ENCODE results near the gene RERE.

Gene RERE

DNA sequence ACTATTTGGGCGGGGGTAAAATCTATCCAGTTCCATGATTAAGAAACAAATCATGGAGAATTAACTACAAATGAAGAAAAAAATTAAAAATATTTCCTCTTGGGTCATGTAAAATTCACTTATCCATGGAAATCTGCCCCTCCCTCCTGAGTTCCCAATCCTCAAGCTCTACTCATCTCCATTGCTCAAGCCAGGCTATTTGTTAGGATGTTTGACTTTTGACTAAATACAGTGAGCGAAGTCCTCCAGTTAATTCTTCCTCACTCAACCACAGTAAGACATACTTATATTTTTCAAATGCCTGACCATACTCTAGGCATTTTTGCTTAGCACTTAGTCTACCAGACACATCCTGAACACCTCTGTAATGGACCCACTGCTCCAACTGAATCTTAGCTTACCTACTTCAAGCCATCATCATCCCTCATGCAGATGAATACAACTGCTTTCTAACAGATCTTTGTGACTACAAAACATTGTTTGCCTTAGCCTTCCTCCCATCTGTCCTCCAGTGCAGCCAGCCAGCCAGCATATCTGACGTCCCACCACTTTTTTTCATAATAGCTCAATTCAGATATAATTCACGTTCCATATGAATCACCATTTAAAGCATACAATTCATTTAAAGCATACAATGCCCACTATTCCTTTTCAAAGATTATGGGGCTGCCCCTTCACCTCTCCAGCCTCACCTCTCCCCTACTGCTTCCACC is 154.2 kb downstream of the RERE start:
- no peak for DNase-seq

DNA sequence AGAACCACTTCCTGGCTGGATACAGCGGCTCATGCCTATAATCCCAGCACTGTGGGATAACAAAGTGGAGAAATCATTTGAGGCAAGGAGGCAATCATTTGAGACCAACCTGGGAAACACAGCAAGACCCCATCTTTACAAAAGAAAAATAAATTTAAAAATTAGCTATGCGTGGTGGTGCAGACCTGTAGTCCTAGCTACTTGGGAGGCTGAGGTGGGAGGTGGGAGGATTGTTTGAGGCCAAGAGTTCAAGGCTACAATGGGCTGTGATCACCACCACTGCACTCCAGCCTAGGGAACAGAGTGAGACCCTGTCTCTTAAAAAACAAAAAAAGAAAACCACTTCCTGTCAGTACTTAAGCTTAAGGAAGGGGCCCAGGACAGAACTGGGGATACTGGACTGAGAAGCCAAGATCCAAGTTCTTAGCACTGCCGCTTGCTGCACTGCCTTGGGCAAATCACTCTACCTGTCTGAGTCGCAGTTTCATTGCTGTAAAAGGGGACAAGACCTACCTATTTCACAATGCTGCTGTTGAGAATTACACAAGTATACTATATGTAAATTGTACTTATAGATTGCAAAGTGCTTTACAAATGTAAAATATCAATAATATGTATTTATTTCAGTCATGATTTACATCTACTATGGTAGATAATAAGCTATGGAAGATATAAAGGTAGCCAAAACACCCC is 154.9 kb downstream of the RERE start:
- DNase-seq, result no peak

DNA sequence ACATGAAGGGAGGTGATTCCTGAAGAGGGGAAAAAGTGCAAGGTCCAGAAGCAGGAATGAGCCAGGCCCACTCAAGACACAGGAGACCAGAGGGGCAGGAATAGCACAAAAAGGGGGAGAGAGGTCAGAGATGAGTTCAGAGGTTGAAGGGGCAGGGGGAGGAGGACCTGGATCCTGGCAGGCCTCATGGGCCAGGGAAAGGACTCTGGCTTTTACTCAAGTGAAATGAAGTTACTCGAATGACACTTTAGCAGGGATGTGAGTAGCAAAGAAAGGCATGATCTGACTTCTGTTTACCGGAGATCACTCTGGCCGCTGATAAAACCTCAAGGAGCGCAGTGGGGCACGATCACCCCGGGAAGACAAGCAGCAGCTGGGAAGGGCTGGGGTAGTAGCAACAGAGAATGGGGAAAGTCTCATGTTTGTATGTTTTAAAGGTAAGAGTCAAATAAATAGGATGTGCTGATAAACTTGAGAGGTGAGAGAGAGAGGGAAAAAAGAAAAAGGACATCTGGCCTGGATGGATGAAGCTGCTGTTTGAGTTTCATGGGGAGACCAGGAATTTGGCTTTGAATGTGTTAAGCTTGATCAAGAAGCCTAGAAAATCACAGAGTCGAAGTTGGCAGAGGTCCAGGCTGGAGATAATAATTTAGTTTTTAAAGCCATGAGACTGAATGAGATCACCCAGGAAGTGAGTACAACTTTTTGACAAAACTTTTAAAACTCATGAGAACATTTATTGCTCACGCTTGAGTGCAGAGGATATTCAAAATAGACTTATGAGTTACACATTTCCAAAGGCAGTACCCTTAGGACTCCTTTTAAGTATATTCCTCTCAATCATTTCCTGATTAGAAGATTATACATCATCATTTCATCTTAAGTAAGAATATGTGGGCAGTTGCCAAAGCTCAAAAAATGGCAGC is 156.0 kb downstream of the RERE start:
- DNase-seq, result no peak

DNA sequence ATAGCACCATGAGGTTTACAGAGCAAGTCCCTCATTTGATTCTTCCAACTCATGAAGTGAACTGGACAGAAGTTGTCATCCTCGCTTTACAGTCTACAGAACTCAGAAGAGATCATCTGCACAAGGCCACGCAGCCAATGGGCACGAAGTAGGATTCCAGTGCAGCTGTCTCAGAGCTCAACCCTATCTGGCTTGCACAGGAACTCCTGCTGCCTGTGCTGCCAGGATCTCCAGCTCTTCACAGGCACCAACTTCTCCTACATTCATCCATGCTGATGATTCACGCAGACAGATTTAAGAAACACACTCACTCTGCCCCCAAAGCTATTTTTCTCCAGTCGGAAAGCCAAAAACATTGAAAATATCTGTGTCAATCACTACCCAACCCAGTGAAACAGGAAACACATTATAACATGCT is 157.0 kb downstream of the RERE start:
- no peak for DNase-seq

DNA sequence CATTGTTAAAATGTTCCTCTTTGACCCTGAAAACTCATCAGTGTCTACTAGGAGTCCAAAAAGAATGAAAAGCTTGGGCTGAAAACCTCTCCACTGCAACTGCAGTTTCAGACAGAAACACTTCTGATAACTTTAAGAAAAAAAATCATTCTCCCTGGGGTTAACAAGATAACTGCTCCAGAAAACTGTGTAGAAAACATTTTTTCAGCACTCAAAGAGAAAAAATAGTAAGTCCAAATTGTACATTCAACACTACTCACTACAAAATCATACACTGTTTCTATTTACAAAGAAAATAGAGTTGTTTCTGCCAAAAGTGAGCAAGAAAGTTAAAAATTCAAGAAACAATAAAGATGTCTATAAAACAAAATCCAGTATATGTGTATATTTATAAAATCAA is 157.8 kb downstream of the RERE start:
- no peak for DNase-seq

DNA sequence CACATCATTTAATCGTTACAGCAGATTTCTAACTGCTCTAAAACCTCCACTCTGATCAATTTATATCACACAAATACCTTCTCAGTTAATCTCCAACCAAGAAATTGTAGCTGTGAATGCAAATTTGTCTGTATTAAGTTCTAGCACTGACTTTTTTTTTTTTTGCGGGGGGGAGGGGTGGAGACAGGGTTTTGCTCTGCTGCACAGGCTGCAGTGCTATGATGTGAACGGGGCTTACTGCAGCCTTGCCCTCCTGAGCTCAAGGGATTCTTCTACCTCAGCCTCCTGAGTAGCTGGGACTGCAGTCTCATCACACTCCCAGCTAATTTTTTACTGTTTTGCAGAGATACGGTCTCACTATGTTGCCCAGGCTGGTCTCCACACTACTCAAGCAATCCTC is 163.6 kb downstream of the RERE start:
- DNase-seq, result no peak

DNA sequence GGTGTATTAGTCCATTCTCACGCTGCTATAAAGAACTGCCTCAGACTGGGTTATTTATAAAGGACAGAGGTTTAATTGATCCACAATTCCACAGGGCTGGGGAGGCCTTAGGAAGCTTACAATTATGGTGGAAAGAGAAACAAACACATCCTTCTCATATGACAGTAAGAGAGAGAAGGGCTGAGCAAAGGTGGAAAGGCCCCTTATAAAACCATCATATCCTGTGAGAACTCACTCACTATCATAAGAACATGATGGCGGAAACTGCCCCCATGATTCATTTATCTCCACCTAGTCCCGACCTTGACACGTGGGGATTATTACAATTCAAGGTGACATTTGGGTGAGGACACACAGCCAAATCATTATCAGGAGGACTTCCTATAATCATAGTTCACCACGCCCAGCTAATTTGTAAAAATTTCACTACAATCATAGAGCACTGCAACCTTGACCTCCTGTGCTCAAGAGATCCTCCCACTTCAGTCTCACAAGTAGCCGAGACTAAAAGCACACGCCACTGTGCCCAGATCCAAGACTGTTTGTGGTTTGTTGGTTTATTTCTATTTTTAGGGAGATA is 164.9 kb downstream of the RERE start:
- DNase-seq, result no peak

DNA sequence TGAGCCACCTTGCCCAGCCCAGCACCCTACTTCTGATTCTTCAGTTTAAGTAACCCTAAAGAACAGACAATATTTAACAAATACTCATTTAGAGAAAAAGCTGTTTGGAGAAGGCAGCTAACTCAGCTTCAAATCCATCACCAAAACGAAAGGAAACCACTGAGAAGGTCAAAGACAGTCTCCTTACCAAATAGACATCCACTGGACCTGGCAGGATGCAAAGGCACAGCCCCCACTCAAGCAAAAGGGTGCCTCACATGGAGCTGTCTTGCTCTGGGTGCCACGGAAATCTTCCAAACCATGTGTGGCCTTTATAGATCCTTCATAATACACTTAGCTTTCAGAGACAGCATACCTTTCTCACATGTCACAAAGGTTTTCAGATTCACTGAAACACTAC is 165.5 kb downstream of the RERE start:
- DNase-seq, result no peak

DNA sequence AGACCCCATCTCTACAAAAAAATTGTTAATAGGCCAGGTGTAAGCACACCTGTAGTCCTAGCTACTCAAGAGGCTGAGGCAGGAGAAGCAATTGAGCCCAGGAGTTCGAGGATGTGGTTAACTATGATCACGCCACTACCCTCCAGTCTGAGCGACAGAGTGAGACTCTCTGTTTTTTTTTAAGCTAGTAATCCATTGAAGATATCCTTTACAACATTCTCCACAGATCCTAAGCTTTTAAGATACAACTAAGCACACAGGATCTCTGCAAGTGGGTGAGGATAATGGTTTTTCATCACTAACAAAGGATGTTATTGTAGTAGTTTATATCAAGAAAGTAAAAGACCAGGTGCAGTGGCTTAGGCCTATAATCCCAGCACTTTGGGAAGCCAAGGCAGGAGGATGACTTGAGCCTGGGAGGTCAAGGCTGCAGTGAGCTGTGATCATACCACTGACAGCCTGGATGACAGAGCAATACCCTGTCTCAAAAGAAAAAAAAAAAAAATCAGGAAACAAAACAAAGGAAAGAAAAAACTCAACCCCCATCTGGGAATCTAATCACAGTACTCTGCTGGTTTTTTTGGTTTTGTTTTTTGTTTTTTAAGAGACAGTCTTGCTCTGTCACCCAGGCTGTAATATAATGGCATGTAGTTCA is 166.1 kb downstream of the RERE start:
- no peak for DNase-seq

DNA sequence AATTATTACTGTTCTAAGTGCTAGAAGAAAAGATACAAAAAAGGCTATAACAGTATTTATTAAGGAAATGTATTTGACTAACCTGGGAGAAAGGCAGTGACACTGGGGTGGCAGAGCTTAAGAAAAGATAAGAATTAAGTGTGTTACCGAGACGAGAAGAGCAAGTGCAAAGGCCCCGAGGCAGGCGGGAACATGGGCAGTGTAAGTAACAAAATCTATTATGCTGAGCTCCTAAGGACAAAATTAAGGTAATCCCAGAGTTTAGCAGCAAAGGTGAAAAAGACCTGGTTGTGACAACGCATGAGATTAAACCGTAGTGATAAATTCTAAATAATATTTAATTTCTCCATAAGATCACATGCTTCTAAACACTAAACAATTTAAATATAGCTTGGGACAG is 167.6 kb downstream of the RERE start:
- no peak for DNase-seq

DNA sequence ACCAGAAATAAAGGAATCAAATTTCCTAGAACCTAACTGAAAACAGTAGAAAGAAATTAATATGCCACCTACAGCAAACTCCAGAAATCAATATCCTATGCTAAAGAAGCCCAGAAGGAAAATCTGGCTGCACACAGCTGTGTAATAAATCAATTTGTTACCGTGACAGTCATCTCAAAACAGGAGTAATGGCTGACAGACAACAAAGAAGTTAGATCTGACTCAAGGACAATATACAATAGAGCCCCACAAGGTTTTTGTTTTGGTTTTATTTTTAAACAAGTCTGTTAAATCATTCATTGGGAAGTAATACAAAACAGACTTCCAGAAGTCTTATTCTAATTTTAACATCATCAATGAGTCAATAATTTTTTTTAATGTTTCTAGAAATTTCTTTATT is 168.4 kb downstream of the RERE start:
- DNase-seq, result no peak

DNA sequence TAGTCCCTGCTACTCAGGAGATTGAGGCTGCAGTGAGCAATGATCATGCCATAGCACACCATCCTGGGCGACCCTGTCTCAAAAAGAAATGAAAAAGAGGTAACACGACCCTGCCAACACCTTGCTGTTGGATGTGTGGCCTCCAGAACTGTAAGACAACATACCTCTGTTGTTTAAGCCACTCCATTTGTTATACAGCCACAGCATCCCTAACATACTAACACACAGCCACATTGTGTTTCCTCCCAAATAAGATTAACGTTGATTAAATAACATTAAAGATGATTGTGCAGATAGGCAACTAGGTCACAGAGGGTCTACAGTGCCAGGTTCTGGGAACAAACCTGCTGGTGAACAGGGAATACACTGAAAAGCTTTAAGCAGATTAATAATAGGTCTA is 170.4 kb downstream of the RERE start:
- no peak for DNase-seq

DNA sequence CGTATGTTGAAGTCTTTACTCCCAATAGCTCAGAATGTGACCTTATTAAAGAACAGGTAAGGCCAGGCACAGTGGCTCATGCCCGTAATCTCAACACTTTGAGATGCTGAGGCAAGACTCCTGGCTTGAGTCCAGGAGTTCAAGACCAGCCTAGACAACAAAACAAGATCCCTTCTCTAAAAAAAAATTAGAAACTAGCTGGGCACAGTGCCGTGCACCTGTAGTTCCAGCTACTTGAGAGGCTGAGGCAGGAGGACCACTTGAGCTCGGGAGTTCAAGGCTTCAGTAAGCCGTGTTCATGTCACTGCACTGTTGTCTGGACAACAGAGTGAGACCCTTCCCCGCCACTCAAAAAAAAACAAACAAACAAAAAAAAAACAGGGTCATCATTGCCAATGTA is 171.3 kb downstream of the RERE start:
- no peak for DNase-seq

DNA sequence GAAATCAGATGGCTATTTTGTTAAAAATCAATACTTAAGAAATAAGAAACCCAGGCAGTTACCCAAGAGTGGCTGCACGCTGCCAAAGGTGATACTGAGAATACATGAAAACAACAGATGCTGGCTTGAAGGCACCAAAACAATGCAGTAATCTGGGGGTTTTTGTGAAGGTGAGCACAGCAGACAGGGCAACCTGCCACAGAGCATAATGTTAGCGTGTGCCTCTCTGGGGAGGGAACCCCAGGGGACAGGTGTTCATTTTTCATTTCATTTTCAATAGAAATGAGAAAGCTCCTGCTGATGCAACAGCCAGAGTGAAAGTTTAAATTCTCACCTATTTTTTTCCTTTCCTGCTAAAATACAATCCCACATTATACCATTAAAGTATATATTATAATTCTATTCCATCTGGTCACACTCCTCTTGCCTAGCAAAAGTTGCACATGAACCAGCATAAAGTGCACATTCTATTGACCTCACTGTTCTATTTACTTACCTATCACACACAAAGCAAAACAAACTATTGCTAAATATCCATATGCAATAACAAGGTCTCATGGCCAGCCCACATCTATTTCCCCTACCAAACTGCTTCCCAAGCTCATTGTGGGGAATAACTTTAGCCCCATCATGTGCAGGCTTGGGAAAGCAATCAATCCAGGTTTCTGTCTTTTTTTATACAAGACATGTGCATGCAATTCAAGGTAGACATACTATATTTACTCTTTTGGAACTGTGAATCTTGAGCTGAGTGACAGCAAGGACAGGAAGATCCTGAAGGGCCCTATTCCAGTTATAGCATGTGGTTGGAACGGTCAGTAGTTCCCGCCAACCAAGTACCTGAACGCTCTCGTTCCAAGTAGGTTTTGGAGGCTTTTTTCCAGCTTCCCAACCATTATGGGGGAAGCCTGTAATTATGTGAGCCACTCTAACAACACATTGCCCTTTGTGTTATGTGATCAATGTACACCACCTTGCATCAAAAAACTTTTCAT is 173.6 kb downstream of the RERE start:
- DNase-seq, result no peak

DNA sequence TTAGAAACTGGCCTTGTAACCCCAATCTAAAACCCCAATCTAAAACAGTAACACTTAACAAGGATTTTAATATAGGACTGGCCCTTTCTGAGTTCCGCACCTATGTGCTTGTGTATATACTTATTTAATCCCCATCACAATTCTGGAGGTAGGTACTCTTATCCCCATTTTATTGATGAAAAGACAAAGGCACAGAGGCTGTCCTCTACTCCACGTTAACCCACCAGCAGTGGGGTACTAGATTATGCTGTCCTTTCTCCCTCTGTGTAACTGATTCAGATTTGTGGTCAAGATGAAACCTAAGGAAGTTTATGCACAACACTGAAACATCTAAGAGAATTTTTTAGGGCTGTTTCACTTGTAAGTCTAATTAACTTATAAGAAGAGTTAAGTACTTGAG is 175.3 kb downstream of the RERE start:
- DNase-seq, result no peak

DNA sequence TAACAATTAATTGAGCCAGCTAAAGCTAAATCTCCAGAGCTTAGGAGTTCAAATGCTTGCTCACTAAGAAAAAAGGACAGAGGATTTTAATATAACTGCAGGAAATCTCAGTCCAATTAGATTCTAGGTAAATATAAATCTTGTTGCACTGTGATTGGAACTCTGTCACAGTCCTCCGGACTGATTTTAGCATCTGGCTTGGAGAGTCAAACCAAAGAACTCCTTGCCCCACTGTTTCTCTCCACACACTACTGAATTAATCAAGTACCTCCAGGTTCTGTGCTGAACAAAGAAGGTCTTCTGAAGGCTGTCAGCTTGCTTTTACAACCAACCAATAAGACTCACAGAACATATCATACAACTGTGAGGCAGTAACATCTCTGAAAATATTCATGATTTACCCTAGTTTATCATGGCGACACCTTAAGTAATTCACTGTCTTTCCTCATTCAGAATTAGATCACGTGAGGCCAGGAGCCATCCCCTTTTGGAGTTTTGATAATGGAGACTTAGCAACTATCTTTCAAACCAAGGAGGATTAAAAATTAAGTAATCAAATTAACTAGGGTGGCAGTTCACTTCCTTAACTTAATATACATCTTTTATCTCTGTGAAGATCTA is 176.0 kb downstream of the RERE start:
- DNase-seq, result no peak

DNA sequence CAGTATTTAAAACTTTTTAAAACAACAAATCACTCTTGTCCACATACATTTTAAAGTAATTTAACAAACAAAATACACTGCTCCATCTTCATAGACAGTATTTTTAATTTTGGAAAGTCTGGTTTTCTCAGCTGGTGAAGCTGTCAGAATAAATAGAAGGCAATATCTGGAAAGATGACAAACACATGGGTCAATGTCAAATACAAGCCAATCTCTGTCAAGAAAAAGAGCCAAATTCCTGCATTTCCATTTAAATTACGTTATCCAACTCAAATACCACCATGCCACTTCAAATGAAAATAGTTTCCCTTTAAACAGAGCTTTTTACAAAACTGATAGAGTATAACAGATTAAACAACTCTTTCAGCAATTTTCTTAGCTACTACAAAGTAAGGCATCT is 176.5 kb downstream of the RERE start:
- DNase-seq, result no peak

DNA sequence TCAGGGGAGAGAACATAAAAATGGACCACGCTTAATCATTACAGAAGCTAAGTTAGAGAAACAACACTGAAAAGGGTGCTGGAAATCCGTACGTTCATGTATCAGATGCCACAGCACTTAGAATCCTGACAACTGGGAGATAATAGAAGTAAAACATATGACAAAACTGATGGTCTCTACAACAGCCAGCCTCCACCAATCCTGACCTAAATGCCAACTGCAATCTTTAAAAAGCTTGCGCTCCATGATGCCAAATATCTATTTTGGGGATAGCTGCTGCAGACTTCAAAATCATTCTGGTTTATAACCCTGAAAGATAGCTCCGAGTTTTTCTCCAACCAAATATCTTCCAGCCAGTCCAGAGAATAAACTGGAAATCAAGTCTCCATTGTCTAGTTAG is 178.3 kb downstream of the RERE start:
- DNase-seq, result no peak

DNA sequence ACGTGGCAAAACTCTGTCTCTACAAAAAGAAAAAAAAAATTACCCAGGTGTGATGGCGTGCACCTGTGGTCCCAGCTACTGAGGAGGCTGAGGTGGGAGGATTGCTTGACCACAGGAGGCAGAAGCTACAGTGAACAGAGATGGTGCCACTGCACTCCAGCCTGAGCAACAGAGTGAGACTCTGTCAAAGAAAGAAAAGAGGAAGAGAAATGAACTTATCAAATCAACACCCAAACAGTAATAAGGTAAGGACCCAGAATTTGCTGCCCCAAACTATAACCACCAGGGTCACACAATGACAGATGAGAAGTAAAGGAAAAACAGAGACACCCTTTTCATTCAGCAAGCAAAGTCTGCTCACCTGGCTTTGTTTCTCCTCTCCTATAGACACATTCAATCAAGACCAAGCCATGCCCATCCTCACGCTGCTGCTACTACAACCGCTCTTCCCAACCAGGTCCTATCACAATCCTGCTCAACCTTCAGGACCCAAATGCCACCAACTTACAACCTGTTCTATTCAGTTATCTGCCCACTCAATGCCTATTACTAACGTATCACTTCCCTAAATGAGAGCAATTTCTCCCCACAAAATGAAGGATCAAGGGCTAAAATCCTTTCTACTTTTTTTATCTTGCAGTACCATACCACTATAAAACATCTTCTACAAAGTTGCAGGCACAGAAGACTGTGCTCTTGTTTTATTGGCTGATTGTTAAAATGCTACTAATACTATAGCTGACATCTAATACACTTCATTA is 183.5 kb downstream of the RERE start:
- DNase-seq, result no peak

DNA sequence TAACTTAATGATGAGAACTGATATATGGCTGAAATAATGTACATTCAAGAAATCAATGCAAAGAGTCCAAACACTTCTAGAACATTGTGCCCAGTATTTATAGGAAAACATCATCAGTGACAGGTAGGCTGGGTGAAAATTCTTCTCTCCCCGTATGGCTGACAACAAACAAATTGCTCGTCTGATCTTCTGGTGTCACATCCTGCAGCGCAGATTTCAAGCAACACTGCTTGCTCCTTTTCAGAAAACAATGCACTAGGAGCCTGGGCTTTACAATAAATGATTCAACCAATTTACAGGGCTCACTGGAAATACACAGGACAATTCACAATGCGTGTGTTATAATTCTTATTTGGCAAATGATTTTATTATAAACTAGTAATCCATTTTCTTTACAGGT is 185.3 kb downstream of the RERE start:
- no peak for DNase-seq

Measured in NCI-H2107 (cell line).